HepG2 (cell line): Measurements from ENCODE around the gene TF.

Source experiments
- HNRNPH1 ChIP-seq: fragments of 200-400 bp; formaldehyde crosslinking; optimal IDR thresholded peaks from 2 replicates; pipeline ENCODE3; 2017; ENCODE audit warnings: mild to moderate bottlenecking, low read depth, low read length
- ZBTB1 ChIP-seq: sonication (generic); formaldehyde crosslinking; IDR thresholded peaks from 2 replicates; pipeline ENCODE4 v1.4.0; 2020; ENCODE audit warnings: missing genetic modification reagents, borderline replicate concordance

DNA sequence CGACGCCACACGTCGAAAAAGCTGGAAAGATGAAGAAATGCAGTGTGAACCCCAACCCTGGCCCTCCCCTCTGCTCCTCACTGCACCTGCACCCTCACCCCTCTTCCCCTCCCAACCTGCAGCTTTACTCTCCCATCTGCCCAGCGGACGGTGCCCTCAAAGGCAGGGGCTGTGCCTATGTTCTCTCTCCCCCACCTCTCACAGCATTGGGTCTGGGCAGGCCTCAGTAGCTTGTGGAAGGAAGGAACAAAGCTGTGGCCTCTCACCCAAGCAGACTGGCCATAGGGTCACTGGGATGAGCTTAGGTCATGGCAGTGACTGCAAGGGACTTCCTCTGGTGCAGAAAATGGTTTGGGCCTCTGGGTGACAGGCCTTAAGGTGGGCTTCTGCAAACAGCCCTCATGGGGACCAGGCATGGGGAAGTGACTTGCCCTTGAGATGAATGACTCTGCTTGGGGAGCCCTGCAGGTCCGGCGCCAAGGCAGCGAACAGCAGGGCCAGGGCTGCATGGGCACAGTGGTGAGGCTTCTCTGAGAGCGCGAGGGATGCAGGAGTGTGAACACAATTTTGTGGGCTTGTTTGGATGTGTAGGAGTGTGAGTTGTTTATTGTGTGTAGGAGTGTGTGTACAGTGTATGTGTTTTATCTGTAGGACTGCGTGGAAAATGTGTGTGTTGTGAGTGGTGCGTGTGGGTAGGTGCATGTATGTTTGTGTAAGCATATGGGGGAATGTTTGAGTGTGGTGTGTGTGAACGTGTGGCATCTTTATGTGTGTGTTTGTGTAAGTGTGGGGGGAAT lies 88.6 kb downstream of the TF start:
- TF ChIP-seq HNRNPH1 (no peak), ZBTB1 (no peak)
